ENCODE measurements around the gene TPSB2.

DNA sequence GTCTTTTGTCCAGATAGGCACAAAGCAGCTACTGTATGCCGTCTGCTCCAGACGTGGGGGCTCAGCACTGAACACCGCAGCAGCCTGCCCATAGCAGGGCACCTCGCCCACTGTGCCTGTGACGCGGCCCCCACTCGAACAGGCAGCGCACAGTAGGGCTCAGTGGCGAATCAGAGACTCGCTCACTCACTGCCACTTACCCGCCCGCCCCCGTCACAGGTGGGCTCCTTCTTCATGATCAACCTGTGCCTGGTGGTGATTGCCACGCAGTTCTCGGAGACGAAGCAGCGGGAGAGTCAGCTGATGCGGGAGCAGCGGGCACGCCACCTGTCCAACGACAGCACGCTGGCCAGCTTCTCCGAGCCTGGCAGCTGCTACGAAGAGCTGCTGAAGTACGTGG lies 28.5 kb downstream of the TPSB2 start:
- TF ChIP-seq, protein P1, sequence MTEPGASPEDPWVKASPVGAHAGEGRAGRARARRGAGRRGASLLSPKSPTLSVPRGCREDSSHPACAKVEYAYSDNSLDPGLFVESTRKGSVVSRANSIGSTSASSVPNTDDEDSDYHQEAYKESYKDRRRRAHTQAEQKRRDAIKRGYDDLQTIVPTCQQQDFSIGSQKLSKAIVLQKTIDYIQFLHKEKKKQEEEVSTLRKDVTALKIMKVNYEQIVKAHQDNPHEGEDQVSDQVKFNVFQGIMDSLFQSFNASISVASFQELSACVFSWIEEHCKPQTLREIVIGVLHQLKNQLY (CRISPR knock-in tag; conservative IDR thresholded peaks at IDR 0.05) = no peak
- TF ChIP-seq, protein P2, sequence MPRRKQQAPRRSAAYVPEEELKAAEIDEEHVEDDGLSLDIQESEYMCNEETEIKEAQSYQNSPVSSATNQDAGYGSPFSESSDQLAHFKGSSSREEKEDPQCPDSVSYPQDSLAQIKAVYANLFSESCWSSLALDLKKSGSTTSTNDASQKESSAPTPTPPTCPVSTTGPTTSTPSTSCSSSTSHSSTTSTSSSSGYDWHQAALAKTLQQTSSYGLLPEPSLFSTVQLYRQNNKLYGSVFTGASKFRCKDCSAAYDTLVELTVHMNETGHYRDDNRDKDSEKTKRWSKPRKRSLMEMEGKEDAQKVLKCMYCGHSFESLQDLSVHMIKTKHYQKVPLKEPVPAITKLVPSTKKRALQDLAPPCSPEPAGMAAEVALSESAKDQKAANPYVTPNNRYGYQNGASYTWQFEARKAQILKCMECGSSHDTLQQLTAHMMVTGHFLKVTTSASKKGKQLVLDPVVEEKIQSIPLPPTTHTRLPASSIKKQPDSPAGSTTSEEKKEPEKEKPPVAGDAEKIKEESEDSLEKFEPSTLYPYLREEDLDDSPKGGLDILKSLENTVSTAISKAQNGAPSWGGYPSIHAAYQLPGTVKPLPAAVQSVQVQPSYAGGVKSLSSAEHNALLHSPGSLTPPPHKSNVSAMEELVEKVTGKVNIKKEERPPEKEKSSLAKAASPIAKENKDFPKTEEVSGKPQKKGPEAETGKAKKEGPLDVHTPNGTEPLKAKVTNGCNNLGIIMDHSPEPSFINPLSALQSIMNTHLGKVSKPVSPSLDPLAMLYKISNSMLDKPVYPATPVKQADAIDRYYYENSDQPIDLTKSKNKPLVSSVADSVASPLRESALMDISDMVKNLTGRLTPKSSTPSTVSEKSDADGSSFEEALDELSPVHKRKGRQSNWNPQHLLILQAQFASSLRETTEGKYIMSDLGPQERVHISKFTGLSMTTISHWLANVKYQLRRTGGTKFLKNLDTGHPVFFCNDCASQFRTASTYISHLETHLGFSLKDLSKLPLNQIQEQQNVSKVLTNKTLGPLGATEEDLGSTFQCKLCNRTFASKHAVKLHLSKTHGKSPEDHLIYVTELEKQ (CRISPR knock-in tag; IDR thresholded peaks at IDR 0.05) = no peak
- no peak for TF ChIP-seq POLR2A (conservative IDR thresholded peaks at IDR 0.05)
- TF ChIP-seq, protein P3, sequence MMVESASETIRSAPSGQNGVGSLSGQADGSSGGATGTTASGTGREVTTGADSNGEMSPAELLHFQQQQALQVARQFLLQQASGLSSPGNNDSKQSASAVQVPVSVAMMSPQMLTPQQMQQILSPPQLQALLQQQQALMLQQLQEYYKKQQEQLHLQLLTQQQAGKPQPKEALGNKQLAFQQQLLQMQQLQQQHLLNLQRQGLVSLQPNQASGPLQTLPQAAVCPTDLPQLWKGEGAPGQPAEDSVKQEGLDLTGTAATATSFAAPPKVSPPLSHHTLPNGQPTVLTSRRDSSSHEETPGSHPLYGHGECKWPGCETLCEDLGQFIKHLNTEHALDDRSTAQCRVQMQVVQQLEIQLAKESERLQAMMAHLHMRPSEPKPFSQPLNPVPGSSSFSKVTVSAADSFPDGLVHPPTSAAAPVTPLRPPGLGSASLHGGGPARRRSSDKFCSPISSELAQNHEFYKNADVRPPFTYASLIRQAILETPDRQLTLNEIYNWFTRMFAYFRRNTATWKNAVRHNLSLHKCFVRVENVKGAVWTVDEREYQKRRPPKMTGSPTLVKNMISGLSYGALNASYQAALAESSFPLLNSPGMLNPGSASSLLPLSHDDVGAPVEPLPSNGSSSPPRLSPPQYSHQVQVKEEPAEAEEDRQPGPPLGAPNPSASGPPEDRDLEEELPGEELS (CRISPR knock-in tag; IDR thresholded peaks at IDR 0.05; ENCODE audit: borderline replicate concordance) = no peak
- TF ChIP-seq, protein P4, sequence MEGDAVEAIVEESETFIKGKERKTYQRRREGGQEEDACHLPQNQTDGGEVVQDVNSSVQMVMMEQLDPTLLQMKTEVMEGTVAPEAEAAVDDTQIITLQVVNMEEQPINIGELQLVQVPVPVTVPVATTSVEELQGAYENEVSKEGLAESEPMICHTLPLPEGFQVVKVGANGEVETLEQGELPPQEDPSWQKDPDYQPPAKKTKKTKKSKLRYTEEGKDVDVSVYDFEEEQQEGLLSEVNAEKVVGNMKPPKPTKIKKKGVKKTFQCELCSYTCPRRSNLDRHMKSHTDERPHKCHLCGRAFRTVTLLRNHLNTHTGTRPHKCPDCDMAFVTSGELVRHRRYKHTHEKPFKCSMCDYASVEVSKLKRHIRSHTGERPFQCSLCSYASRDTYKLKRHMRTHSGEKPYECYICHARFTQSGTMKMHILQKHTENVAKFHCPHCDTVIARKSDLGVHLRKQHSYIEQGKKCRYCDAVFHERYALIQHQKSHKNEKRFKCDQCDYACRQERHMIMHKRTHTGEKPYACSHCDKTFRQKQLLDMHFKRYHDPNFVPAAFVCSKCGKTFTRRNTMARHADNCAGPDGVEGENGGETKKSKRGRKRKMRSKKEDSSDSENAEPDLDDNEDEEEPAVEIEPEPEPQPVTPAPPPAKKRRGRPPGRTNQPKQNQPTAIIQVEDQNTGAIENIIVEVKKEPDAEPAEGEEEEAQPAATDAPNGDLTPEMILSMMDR (IDR thresholded peaks at IDR 0.05 in 2 of 3, conservative IDR thresholded peaks at IDR 0.05 in 1 of 3; ENCODE audit: insufficient read depth in 2 of 3, low read depth in 1 of 3, low read length in 3 of 3) = no peak
- TF ChIP-seq KLF13 (tag; IDR thresholded peaks at IDR 0.05; ENCODE audit: borderline replicate concordance, low read depth) = no peak
- TF ChIP-seq, protein P5, sequence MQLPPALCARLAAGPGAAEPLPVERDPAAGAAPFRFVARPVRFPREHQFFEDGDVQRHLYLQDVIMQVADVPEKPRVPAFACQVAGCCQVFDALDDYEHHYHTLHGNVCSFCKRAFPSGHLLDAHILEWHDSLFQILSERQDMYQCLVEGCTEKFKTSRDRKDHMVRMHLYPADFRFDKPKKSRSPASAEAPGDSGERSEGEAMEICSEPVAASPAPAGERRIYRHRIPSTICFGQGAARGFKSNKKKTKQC (CRISPR knock-in tag; IDR thresholded peaks at IDR 0.05) = no peak
- TF ChIP-seq, protein P6, sequence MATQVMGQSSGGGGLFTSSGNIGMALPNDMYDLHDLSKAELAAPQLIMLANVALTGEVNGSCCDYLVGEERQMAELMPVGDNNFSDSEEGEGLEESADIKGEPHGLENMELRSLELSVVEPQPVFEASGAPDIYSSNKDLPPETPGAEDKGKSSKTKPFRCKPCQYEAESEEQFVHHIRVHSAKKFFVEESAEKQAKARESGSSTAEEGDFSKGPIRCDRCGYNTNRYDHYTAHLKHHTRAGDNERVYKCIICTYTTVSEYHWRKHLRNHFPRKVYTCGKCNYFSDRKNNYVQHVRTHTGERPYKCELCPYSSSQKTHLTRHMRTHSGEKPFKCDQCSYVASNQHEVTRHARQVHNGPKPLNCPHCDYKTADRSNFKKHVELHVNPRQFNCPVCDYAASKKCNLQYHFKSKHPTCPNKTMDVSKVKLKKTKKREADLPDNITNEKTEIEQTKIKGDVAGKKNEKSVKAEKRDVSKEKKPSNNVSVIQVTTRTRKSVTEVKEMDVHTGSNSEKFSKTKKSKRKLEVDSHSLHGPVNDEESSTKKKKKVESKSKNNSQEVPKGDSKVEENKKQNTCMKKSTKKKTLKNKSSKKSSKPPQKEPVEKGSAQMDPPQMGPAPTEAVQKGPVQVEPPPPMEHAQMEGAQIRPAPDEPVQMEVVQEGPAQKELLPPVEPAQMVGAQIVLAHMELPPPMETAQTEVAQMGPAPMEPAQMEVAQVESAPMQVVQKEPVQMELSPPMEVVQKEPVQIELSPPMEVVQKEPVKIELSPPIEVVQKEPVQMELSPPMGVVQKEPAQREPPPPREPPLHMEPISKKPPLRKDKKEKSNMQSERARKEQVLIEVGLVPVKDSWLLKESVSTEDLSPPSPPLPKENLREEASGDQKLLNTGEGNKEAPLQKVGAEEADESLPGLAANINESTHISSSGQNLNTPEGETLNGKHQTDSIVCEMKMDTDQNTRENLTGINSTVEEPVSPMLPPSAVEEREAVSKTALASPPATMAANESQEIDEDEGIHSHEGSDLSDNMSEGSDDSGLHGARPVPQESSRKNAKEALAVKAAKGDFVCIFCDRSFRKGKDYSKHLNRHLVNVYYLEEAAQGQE (IDR thresholded peaks at IDR 0.05; ENCODE audit: borderline replicate concordance) = no peak
- TF ChIP-seq, protein P6 (CRISPR knock-in tag; IDR thresholded peaks at IDR 0.05; ENCODE audit: low read depth) = no peak
- no peak for TF ChIP-seq NCOA2 (IDR thresholded peaks at IDR 0.05; ENCODE audit: partially characterized antibody in 2 of 2)

Data from K562 (cell line).